NCI-H2029 treated with DMSO at 0.1 percent for 48 hours (cell line): Measurements from ENCODE around the gene HLCS.
"Not testable (repeated sequence)": the region's sequence is repeated elsewhere in the genome, so short reads cannot be mapped to it uniquely, and the experiment has no call there.

Experiments
- DNase-seq: peaks from one replicate; lab custom pipeline; 2025; lab: John Stamatoyannopoulos, UW

The HLCS gene

GRCh38 chr21:36847189-36847588 lies 119.3 kb downstream of the HLCS start:
- DNase-seq, result no peak

GRCh38 chr21:36846631-36847030 lies 119.8 kb downstream of the HLCS start:
- DNase-seq, result no peak

GRCh38 chr21:36845790-36846189 lies 120.7 kb downstream of the HLCS start:
- no peak for DNase-seq

- DNase-seq, result no peak
Measured at GRCh38 chr21:36845070-36845469, 121.4 kb downstream of the HLCS start.

GRCh38 chr21:36841866-36842265 lies 124.6 kb downstream of the HLCS start:
- no peak for DNase-seq

GRCh38 chr21:36839735-36840134 lies 126.7 kb downstream of the HLCS start:
- DNase-seq, result no peak

GRCh38 chr21:36839123-36839522 lies 127.3 kb downstream of the HLCS start:
- peak; percentile 26 for DNase-seq

- DNase-seq, result no peak
Measured at GRCh38 chr21:36835383-36835795, 131.1 kb downstream of the HLCS start.

- no peak for DNase-seq
Measured at GRCh38 chr21:36834192-36834591, 132.3 kb downstream of the HLCS start.

- no peak for DNase-seq
Measured at GRCh38 chr21:36830100-36830499, 136.4 kb downstream of the HLCS start.

- no peak for DNase-seq
Measured at GRCh38 chr21:36828891-36829515, 137.5 kb downstream of the HLCS start.

- DNase-seq, result no peak
Measured at GRCh38 chr21:36828208-36828607, 138.3 kb downstream of the HLCS start.

- peak; percentile 33 for DNase-seq
Measured at GRCh38 chr21:36825658-36826057, 140.8 kb downstream of the HLCS start.

- DNase-seq, result no peak
Measured at GRCh38 chr21:36821032-36821299, 145.5 kb downstream of the HLCS start.

GRCh38 chr21:36820176-36821031 lies 146.1 kb downstream of the HLCS start:
- no peak for DNase-seq

- no peak for DNase-seq
Measured at GRCh38 chr21:36817732-36818450, 148.6 kb downstream of the HLCS start.

GRCh38 chr21:36816561-36817130 lies 149.8 kb downstream of the HLCS start:
- no peak for DNase-seq

- not testable (repeated sequence) for DNase-seq
Measured at GRCh38 chr21:36816026-36816425, 150.4 kb downstream of the HLCS start.

GRCh38 chr21:36815284-36815683 lies 151.2 kb downstream of the HLCS start:
- DNase-seq, result no peak

GRCh38 chr21:36813052-36813451 lies 153.4 kb downstream of the HLCS start:
- no peak for DNase-seq

GRCh38 chr21:36811762-36812161 lies 154.7 kb downstream of the HLCS start:
- DNase-seq, result no peak

- no peak for DNase-seq
Measured at GRCh38 chr21:36810443-36810842, 156.0 kb downstream of the HLCS start.

- DNase-seq, result no peak
Measured at GRCh38 chr21:36807422-36807928, 159.0 kb downstream of the HLCS start.
